ENCODE data around the gene SWAP70.

GRCh38 chr11:9777525-9777924 lies 113.6 kb downstream of the SWAP70 start:
- TF ChIP-seq CTCF (IDR thresholded peaks at IDR 0.05): no peak
- no peak for TF ChIP-seq POLR2A (IDR thresholded peaks at IDR 0.05)
